Stimulated activated CD4-positive, alpha-beta T cell treated with anti-CD3 and anti-CD28 coated beads, Interleukin-4, amount 100 ng/mL, for 24 hours (primary cell): Measurements from ENCODE around the gene DOLPP1.
"Not testable (repeated sequence)": the region's sequence is repeated elsewhere in the genome, so short reads cannot be mapped to it uniquely, and the experiment has no call there.

Experiments used
- DNase-seq: peaks from one replicate; pipeline ENCODE4 v3.0.0-alpha.2; 2020

Gene DOLPP1

DNA sequence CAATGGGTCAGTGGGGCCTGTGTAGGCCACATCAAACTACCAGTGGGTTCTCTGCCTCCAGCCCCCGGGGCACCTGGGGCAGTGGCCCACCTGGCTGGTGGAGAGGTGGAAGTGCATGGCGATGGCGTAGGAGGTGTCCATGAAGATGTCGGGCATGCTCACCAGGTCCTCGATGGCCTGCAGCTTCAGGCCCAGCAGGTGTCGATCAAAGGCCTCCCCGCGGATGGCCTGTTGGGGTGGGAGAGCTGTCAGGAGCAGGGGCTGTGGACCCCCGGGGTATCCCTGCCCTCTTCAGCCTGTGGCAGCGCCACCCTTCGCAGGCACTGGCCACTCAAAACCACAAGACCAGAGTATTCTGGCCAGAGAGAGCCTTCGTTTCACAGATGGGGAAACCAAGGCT is 15.0 kb downstream of the DOLPP1 start:
- no peak for DNase-seq

DNA sequence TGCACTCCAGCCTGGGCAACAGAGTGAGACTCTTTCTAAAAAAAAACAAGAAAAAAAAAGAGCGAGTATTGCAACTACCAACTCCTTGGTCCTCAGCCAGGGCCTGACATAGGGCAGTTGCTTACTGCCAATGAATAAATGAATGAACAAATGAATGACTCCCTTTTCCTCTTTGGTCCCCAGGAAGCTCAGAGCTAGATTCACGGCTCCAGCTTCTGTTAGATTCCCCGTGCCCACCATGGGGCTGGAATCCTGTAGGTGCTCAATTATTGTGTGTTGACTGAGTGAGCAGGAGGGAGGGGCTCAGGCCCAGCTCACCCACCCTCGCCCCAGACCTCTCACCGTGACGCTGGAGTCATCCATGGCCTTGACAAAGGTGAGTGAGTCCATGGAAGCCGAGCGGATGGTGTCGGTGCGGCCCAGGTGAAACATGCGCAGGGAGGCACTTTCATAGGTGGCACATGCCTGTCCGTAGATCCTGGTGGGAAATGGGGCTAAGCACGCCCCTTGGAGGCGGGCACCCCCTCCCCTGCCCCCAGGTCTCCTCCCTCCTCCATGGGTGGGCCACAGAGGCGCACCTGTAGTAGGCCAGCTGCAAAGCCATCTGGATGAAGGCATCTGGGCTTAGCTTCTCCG is 16.9 kb downstream of the DOLPP1 start:
- no peak for DNase-seq

DNA sequence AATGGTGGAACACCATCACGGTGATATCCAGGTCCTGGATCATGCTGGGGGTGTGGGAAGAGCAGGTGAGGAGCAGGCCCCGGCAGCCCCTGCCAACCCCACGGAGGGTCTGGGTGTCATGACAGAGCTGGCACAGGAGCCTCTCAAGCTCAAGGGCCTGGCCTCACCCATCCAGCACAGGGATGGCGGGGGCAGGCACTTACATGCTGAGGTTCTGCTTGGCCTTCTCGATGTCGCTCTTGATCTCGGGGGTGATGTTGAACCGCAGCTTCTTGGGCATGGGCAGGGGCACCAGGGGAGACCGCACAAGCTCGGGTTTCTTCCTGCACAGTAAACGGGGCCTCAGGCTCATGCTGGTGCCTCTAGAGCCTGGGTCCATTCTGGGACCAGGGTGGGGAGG is 17.4 kb downstream of the DOLPP1 start:
- DNase-seq: no peak

DNA sequence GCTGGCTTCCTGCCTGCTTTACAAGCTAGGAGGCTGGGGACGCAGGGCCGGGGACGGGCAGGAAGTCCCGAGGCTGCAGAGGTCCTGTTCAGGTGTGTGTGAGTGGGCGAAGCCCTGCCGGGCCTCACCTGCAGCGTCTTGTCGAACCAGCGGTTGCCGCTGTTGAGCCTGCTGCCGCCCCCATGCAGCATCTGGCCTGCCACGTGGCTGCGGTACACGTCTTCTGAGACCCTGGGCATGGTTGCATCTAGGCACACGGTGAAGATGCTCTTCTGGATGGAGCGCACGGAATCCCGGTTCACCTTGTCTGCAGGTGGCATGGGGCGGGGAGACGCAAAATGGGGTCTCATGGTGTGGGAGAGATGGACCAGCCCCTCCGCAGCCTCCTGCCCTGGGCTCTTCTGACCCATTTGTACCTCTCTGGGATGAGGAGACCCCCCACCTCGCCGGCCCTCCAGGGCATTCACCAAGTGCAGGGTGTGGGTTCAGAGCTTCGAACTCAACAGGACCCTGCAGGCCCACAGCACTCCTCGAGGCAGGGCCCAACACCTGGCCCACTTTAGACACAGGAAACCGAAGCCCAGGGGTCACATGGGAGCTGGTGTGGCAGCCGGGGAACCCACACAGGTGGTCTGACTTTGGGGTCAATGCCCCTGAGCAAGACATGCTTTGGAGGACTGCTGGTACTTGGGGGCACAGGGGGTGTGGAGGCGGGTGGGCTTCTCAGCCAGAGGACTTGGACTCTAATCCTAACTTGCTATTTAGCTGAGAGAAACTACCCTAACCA is 19.7 kb downstream of the DOLPP1 start:
- no peak for DNase-seq

DNA sequence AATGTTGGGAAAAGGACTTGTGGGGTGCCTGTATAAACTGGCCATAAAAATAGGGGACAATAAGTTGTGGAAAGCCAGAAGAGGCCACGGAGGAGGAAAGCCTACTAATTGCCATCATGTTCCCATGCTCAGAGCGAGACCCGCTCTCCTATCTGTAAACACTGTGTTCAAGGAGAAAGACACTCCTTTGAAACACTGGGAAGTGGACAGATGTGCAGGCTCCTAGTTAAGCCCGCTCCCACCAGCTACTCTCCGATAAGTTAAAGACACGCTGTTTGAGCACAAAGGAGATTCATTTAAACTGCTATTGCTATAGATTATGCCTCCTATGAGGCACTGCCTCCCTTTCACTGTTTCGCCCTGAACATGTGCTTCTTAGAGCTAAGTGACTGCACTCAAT is 20.4 kb downstream of the DOLPP1 start:
- no peak for DNase-seq

DNA sequence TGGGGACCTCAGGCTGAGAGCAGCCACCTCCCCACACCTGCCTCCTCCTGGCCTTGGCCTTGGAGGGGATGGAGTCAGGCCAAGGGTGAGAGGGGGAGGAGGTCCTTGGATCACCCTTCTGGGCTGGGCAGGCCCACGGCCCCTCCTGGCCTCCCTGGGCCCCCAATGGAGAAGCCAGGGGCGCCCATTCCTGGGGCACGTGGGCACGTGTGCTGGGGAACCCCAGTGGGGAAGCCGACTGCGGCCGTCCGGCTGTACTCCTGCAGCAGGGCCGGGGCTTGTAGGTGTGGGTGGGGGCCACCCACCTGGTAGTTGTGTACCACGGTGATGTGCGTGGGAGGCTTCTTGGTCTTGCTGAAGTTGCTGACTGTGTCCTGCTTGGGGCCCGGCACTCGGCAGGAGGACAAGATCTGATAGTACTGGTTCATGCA is 21.2 kb downstream of the DOLPP1 start:
- DNase-seq: no peak

DNA sequence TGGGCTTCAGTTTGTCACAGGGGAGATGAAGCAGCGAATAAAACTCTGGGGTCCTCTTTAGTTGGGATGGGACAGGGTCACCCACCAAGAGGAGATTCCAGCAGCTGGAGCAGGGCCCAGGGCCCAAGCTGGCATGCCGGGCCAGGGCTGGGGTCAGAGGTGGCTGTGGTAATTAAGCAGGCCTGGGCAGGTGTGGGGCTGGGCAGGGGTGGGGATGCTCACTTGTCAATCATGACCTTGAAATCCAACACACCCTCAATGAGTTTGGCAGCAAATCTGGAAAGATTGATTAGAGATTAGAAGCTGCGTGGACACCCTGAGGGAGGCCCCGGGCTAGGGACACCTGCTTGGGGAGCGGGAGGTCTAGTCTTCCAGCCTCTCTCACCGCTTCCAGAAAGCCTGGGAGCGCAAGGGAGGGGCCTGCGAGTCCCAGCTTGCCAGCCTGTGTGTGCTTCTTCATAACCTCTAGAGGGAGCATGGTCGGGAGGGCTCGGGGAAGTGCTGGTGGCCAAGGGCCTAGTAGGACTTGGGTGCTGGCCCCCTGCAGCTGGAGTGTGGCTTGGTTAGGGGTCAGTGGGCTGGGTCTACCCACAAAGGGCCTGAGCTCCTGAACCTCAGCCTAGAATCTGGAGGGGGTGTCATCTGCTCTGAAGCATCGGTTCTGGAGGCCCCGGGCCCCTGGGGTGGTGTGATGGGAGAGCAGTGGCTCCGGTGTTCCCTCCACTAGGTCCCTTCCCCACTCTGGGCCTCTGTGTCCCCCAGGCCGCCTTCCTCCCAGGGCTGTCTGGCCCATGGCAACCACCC is 22.1 kb downstream of the DOLPP1 start:
- peak; percentile 14 for DNase-seq

DNA sequence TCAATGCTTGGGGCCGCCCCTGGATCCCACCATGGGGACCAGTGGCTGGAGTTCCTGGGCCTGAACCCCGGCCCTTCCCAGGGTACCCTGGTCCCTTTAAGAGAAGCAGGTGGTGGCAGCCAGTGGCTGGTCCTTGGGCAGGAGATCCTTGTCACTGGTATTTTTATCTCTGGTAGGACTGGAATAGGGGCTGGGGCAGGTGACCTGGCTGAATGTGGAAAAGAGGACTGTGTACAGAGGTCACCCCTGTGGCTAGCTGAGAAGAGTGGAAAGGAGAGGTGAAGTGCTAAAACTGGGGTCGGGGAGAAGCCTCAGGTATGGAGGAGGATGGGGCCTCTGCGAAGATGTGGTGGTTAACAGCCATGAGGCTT is 22.7 kb downstream of the DOLPP1 start:
- DNase-seq: no peak

DNA sequence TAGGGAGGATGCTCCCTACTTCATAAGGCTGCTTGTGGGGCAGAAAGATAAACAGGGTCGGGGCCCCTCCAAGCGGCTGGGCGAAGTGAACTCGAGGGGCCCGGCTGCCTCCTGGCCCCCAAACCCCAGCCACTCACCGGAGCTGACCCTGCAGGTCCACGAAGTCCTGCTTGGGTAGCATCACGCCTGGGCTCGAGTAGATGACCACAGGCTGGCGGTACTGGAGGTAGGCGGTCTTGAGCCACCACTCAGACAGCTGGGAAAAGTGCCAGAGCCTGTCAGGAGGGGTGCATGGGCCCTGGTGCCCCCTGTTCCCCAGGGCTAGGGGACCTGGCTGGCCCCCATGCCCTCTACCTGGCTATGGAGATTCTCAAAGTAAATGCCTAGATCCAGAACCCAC is 23.1 kb downstream of the DOLPP1 start:
- no peak for DNase-seq

DNA sequence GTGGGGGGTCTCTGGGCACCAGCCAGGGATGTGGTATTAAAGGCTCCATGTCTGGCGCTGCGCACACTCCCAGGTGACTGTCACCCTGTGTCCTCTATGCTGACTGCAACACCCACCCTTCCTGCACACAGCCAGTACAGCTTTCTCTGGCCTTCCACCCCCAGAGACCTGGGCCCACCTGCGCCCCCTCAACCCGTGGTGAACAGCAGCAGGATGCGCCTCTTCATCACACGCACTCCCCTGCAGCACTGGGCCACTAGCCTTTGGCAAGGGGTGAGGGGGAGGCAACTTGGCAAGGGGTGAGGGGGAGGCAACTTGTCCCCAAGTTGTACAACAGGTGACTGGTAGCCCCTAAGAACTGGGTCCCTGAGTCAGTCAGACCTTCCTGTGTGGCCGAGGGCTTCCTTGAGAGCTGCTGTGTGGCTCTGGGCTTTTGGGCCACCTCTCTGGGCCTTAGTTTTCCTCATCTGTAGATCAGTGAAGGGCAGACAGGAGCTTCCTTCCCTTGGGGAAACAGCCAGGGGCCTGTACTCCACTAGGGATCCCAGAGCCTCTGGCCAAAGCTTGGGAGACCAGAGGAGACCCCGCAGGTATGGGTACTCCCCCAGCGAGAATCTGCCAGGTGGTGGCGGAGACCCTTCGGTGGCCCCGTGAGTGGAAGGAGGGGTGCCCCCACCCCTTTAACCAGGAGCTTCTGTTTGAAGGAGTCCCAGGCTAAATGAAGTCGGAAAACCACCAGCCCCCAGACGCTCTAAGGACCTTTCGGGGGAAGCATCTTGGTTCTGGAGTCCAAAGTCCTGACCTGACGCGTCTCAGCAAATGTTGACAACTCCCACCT is 25.2 kb downstream of the DOLPP1 start:
- no peak for DNase-seq

DNA sequence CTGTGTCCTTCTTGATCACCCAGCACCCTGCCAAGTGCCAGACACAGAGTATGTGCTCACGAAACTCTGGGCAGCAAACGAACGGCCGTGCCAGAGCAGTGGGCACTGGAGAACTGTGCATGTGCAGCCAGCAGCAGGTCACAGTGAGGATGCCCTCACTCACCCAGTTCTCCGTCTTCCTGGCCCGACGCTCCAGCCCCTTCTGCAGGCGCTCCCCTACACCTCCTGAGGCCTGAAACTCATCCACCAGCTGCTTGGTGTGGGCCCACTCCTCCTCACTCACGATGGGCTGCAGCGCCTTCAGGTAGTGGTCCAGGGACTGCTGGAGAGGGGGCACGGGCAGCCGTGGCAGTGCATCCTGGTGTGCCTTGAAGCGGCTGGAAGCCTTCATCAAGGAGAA is 26.7 kb downstream of the DOLPP1 start:
- no peak for DNase-seq

DNA sequence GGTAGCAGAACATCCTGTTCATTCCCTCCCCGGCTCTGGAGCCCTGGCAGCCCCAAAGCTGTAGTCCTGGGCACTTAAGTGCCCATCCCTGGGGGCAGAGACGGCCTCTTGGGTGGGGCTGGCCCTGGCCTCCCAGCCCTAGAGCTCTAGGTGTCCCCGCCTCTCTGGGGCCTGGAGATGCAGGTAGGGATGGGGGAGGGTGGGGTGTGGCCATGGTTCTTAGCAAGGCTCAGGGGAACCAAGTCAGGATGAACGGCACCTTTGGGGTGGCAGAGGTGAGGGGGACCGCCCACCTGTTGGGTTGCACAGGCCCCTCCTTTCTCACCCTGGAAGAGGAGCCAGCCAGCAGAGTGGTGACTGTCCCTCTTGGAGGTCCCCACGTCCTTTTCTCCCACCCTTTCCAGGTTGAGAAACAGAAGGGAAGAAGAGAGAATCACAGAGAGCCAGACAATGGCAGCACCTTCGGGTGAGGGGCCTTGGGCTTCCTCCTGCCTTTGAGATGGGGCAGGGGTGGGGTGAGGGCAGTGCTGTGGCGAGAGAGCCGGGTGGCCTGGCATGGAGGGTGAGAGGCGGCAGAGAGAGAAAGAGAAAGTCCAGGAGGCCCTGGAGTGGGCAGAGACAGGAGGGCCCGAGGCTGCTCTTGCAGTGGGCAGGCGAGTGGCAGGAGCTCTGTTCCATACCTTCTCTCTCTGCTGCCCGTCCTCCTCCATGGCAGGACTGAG is 27.3 kb downstream of the DOLPP1 start:
- no peak for DNase-seq

DNA sequence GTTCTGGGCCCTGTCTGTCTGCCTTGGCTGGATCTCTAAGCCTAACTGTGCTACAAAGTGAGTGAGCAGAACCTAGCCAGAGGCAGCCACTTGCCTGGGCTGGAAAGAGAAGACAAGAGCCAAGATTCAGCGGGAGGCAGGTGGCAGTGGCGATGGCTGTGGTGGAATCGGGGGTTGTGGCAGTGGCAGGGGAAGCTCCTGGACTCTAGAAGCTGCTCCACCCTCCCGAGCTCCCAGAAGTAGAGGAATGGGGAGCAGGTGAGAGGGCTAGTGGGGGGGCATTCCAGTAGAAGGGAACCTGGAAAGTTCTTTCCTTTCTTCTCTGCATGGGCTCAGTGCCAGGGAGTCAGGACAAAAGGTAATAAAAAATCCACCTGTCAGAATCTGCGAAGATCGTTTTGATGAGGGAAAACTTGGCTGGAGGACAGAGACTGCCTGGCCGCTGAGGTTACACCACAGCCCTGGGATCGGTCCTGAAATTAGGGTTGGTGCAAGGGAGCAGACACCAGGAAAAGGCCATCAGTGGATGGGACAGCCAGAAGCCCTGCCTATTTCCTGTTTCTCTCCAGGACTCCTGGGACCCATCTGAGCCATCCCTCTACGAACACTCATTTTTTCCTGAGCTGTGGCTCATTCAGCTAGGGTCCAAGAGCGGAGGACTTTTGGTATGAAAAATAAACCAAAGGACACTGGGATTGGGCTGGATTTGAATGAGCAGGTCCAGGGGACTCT is 28.1 kb downstream of the DOLPP1 start:
- no peak for DNase-seq

DNA sequence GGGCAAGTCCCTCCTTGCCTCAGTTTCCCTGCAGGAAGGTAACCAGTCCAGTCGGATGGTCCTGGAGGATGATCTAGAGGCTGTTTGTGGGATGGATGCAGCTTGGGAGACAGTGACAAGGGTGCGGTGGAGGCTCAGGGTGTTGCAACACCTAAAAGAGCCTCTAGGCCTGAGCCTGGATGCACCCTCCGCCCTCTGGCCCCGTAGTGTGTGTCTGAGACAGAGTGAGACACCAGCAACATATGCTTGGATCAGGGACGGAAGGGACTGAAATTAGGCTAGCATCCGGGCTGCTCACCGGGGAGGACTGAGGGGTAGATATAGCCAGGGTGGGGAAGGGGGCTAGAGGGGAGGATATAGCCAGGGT is 28.6 kb downstream of the DOLPP1 start:
- DNase-seq: peak; percentile 19

DNA sequence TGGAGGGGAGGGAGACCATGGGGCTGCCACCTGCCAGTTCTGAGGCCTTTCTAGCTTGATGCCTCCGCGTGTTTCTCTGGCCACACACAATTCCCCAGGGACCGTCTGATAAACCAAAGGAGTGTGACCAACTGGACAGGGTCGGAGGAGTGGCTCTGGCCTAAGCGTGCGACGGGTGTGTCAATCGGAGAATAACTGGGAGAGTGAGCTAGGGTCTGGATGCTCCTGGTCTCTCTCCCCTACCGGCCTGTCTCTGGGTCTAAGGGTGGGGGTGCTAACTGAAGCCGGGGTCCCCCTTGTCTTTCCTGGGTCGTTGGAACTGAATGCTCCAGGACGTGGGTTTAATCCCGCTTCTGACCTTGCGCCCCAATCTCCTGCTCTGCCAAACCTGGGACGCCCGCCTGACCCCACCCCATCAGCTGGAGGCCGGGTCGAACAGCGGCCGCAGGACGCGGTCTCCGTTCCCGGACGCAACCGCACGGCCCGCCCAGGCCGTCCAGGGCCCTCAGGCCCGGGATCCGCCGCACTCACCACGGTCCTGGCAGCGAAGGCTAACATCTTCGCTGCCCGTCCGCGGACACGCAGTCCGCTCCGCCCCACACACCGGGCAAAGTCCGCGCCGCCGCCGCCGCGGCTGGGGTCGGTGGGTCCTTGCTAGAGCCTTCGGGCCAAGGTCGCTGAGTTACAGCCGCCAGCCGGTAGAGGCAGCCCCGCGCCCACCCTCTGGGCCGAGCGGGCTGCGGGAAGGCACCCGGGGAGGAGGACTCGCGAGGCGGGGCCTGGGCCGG is 29.2 kb downstream of the DOLPP1 start:
- no peak for DNase-seq

DNA sequence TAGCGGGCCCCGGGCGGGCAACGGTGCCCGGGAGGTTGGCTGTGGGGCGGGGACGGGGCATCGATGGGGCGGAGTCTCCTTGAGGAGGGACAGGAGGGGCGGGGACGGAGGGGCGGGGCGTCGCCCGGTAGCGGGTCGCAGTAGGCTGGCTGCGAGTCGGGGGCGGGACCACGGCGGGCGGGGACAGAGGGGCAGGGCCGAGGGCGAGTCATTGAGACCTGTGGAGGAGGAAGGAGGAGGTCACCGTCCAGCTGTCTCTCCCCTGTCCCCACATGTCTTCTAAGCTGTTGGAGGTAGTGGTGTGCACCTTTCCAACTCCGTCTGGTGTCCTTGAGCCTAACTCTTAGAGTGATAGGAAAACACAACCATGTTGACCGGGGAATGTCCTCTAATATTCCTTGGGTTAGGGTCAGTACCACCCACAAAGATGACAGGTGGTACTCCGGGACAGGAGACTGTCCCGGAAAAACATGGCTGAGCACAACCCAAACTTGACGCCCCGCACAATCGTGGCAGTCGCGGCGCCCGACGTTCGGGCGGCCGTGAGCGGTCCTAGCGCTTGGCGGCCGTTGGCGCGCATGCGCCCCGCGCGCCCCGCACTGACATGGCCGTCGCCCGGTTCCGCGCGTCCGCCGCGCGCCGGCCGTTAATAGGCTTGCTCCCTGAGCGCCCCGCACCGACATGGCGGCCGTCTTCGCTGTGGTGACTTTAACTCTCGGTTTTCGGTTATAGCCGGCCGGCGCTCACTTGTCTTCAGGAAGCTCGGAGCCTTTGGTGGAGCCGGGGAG is 30.0 kb downstream of the DOLPP1 start, which contains the start of the genes CRAT and PTPA:
TSS of gene CRAT (minus strand) at position 54 of the 788 bp plus-strand sequence. CDS start 284 bp downstream, outside the sequence.
TSS of gene PTPA (plus strand) at position 676 of the 788 bp plus-strand sequence. CDS start 186 bp downstream, outside the sequence.
- DNase-seq: peak; percentile 96

DNA sequence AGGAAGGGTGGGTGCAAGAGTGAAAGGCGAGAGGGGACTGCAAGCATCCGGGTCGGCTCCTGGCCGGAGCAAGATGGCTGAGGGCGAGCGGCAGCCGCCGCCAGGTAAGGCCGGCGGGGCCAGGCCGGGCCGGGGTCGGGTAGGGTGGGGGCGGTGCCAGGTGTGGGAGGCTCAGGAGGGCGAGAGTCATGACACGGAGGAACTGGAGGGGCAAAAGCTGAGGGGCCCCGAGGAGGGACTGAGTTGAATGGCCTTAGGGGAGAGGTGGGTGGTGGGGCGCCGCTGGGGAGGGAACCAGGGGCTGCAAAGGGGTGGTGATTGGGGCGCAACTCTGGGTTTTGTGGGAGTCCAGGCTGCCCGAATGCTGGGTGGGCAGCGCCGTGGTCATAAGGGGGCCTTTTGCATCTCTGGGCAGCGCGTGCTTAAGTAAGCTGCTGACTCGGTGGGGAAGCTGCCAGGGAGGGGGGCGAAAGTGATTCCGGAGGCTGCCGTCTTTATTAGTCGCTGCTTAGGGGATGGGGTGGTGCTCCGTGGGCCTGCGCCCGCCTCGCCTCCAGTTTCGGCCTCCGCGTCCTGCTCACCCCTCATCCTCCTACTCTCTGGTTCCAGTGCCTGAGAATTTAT is 30.7 kb downstream of the DOLPP1 start:
- DNase-seq: peak; percentile 41

DNA sequence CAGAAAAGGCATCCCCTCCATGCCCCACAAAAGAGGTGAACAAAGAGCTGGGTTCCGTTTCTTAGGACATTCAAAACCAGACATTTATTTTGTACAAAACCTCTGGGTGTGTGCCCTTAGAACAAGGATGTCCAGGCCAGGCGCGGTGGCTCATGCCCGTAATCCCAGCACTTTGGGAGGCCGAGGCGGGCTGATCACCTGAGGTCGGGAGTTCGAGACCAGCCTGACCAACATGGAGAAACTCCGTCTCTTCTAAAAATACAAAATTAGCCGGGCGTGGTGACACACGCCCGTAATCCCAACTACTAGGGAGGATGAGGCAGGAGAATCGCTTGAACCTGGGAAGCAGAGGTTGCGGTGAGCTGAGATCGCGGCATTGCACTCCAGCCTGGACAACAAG is 31.6 kb downstream of the DOLPP1 start:
- DNase-seq: not testable (repeated sequence)
